HG02943 (cell line): ENCODE results near the gene MSL1.

Experiments
- ATAC-seq: cut with Tn5 transposase; IDR thresholded peaks from one replicate; pipeline ENCODE4 v1.9.1; 2021; ENCODE audit warnings: mild to moderate bottlenecking, low read depth, moderate library complexity; ENCODE audit not compliant: unreplicated experiment

MSL1 gene

DNA sequence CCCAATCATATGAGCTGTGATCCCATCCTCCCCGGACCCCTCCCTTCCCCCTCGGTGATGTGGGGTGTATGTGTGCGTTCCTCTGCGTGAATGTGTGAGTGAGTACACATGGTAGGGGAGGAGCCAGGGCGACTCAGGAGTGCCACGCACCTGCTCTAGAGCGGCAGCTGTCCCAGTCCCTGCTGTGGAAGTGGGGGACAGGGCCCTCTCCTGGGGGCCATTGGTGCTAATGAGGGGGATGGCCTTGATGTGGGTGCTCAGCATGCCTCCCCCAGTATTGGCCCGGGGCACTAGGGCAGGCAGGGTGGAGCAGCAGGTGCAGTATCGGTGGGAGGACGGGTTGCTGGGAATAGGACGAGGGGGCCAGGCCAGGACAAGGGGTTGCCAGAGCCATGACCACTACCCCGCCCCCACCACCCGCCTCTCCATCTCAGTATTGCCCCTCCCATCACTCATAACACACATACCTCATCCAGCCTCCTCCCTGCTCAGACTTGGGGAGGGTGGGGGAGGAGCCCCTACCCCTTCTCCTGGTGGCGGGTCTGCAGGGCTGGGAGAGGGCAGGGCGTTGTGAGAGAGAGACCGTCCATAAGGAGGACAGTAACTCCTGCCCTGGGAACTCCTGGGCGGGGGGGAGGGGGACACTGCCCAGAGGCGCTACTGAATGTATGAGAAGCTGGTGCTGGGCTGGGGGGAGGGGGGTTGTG lies 29.9 kb upstream of the MSL1 start:
- ATAC-seq: no peak

DNA sequence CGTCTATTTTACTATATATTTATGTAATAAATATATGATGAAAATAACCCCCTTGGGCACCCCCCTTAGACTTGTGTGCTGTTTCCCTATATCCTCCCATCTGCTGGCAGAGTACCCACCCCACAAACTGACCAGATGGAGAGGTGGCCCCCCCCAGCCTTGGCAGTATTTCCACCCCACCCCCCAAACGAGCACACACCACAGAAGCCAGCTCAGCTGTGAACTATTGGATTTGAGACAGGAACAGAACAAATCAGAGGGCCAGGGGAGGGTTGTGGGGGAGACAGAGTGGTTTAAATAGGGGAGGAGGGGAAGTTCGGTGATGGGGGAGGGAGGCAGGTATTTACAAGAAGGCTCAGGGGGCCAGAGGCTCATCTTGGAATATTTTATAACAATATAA lies 29.2 kb upstream of the MSL1 start:
- ATAC-seq: no peak

DNA sequence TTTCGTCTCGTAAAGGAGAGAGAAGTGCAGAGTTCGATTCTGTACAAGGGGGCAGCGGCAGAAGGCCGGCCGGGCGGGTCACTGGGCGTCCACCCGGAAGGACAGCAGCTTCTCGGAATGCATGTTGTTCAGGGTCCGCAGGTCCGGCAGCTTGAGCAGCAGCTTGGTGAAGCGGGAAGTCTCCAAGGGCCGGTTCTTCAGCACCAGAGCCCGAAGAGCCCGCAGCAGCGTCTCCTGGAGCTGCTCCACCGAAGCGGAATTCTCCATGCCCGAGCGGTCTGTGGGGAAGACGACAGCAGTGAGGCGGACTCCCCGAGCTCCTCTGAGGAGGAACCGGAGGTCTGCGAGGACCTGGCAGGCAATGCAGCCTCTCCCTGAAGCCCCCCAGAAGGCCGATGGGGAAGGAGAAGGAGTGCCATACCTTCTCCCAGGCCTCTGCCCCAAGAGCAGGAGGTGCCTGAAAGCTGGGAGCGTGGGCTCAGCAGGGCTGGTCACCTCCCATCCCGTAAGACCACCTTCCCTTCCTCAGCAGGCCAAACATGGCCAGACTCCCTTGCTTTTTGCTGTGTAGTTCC lies 28.7 kb upstream of the MSL1 start:
- ATAC-seq: no peak

DNA sequence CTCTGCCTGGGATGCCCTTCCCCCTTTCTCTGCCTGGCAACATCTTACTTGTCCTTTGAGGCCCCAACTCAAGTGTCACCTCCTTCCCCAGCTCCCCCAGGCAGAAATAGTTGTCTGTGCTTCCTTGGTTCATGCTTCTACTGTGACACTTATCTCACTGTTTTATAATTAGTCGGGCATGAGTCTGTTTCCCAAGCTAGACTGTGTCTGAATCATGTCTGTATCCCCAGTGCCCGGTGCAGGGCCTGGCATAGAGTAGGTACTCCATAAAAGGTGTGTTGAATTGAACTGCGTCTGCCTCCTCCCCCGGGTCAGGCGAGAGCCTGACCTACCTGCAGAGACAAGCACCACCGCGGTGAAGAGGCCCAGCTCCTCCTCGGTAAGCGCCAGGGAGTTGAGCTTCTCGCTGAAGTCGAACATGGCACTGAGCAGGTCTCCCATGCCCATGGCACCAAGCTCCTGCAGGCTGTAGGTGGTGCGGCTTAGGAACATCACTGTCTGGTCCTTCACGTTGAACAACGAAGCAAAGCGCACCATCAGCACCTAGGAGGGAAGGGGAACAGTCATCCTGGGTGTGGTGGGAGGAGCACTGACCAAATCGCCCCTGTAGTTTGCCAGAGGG lies 28.1 kb upstream of the MSL1 start:
- ATAC-seq: no peak

DNA sequence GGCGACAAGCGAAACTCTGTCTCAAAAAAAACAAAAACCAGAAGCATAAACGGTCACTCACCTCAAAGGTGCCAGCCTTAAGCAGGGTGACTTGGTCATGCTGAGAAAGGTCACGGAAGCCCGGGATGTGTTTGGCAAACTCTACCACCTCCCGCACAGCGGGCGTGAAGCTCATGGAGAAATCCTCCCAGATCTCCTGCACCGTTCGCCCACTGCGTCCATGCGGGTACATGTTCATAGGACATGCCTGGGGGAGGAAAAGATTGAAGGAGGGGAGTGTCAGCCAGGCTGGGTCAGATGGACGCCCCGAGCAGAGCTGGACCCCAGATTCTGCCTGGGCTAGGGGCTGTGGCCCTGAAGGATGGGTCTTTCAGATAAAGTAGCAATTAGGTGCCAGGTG lies 26.9 kb upstream of the MSL1 start:
- no peak for ATAC-seq

DNA sequence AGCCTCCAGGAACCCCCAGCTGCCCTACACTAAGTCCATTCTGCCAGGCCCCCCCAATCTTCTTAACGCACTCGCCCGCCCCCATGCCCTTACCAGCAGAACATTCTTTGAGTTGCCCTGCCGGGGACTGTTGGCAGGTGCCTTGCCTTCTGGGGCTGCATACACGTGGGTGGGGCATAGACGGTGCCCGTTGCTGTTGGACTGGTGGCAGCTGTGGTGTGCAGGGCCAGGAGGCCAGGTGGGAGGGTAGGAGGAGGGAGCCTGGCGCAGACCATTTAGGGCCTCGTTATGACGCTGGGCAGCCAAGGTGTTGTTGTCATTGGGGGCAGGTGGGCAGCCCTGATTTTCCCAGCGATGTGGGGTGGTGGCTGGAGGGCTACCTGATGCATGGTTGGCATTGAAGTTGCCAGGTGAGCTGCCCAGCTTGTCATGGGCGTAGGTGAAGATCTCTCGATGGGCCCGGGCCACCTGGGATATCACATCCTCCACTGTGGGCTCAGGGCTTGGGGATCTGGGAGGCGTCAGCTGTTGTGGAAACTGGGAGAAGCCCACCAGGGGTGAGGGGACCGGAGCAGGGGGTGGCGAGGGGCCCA lies 26.3 kb upstream of the MSL1 start:
- ATAC-seq: no peak

DNA sequence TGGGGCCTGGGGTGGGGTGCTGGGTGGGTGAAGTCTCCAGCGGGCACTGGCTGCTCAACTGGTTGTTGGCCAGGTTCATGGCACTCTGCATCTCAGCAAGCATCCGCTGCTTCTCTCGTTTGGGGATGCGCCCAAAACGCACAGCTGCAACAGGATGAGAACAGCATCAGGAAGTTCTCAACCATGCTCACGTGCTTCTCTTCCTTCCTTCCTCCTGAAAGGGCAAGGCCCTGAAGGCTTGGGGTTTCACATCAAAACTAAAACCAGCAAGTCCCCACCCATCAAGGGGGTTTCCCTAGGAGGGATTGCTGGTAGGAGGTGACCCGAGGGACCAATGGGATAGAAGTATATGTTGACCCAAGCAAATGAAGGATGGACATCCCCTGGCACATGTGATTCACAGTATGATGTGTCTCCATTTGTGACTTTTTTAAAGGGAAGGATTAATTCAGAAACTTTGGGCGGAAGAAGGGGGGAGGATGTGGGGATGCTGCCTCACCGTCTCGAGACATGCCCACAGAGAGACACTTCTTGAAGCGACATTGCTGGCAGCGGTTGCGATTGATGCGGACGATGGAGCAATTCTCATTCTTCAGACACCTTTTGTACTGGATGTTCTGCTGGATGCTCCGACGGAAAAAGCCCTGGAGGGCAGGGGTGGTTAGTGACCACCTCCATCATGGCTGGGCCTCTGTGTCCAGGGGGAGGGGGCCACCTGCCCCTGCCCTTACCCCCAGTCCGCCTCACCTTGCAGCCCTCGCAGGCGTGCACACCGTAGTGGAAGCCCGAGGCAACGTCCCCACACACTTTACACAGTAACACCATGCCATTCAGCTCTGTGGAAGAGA lies 25.6 kb upstream of the MSL1 start:
- ATAC-seq: peak; percentile 51

DNA sequence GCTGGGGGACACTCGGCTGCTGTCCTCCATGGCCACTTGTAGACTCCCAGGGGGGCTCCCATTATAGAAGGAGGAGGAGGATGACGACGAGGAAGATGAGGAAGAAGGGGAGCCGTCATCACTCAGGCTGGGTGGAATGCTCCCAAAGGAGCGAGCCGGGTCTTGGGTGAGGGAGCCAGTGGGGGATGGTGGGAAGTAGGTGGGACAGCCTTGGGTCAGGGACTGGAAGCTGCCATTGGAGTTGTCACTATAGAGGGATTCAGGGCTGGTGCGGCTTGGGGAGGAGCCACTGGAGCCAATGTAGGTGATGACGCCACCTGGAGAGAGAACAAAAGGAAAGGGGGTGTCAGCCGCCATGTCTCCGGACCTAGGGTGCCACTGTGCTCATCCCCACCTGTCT lies 24.7 kb upstream of the MSL1 start:
- ATAC-seq: no peak

DNA sequence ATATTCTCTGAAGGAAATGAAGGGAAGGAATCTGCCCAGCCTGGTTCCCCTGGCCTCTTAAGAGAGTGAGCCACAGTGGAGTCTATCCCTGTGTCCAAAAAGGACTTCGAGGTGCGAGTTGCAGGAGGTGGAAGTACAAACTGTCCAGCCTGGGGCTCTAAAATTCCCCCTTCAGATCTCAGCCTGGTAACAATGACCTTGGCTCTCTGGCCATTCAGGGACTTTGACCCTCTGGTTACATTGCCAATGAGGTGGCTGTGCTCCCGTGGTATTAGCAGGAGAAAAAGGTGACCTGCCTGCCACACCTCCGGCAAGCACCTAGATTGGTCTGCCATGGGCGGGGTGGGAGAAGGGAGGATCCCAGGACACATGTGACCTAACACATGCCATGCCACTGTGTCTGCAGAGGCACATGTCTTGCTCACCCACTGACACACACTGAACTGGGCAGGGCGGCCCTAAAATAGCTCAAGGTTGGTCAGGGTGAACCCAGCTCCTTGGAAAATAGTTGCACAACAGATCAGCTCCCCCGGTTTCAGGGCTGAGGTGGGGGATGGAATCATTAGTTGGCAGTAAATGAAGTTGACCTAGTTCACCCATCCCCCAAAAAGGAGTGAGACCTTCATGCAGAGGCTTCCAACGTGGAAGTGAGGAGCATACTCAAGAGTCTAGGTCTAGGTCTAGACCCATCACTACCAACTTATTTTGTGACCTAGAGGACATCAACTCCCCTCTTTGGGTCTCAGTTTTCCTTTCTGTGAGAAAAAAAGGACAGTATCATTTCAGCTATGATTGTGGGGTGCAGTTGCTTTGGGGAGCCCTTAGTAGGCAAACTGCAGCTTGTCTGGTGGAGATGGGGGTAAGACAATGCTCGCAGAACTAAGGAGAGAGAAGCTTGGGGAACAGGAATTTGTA lies 23.6 kb upstream of the MSL1 start:
- no peak for ATAC-seq

DNA sequence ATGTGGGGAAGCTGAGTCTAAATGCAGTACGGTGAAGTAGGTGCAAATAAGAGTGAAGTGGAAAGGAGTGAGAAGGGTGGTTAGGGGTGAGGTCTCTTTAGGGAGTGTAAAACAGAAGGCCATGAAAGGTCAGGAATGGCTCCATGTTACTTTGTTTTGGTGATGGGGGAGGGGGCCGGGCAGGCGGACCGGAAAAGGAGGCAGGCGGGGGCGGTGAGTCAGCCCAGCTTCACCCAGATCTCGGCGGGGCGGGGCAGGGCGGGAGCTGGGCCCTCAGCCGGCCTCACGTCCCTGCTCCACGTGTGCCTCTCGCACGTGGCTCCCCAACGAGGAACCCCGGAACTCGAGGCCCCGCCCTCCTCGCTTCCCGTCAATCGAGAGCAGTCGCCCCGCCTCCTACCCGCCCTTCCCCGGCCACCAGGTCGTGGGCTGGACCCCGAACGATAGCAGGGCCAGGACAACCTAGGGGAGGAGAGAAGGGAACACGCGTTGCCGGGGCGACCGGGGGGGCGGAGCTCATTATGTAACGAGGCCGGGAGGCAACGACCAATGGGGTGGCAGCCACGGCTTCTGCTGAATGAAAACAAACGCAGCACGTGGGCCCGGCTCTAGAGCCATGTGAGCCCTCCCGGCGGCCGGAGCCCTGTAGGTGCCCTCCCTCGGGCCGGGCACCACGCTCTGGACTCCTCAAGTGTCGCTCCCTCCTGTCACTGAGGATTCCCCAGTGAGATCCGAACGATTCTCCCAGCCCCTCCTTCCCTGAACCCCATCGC lies 22.7 kb upstream of the MSL1 start:
- peak; percentile 53 for ATAC-seq

DNA sequence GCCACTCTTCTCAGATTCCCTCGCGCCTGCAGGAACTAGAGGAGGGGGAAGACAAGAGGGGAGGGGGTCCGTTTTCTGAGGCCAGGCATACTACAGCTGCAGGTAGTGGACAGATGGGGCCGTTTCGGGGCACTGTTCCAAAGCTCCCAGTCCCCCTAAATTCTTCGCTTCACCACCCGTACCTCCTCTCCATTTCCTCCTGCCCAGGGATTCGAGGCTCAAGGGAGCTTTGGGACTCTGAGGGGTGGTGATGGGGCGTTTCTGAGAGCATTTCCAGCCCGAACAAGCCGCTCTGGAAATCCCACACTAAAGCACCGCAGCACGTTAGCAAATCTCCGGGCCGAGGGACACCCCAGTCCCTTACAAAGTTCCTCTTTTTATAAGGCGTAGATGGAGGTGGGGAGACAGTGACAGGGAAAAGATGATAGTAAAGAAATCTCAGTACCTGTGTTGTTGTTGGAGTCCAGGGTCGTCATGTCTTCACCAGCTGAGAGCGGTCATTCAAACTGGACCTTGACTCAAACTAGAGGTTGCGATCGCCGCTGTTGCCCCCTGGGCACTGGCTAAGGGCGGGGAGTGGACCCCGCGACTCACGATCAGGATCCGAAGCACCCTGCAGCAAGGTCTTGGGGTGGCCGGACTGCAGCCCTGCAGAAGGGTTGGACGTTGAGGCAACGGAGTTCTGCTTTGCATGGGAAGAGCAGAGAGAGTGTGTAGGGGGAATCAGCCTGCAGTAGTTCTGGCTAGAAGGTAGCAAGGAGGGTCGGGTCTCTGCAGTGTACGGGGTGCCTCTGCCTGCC lies 22.0 kb upstream of the MSL1 start:
- no peak for ATAC-seq

DNA sequence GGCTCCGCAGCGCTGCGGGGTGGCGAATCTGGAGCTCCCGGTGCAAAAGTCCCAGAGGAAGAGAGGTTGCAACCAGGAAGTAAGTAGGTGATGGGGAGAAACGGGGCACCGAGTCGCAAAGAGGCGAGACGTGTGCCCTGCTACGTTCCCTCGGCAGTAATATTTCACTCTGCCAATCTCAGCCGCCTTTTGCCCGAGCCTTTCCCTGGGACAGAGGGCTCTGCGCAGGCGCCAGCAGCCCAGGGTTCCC lies 21.4 kb upstream of the MSL1 start, which contains the start of gene NR1D1:
TSS of gene NR1D1 (minus strand) at position 171 of the 250 bp plus-strand sequence. CDS start 495 bp downstream, outside the sequence.
- ATAC-seq: no peak

DNA sequence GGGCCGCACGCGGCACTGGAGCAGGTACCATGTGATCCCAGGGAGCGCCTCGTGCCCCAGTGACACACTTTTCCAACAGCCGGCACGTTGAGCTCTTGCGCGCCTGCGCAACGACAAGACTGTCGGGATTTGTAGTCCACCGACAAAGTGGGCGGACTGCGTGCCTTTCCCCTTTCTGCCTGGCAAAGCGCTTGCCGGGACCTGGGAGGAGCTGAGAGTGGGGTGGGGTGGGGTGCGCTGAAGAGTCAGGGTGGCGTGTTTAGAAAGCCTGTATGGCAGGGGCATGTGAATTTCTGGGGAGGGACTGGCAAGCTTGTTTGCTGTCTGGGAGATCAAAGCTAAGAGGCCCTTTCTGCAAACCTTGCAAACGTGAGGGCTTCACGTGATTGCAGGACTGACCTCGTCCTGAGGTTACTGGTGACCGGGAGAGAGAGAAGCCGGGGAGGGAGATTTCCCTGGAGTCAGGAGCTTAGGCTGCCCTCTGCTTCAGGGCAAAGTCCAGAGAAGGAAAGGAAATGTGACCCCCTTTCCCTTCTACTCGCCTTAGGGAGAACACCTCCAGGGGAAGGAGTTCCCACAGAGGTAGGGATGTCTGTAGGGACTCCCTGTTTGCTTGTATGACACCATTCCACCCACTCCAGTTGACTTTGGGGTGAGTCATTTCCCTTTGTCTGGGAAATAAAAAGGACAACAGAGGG lies 21.0 kb upstream of the MSL1 start:
- no peak for ATAC-seq

DNA sequence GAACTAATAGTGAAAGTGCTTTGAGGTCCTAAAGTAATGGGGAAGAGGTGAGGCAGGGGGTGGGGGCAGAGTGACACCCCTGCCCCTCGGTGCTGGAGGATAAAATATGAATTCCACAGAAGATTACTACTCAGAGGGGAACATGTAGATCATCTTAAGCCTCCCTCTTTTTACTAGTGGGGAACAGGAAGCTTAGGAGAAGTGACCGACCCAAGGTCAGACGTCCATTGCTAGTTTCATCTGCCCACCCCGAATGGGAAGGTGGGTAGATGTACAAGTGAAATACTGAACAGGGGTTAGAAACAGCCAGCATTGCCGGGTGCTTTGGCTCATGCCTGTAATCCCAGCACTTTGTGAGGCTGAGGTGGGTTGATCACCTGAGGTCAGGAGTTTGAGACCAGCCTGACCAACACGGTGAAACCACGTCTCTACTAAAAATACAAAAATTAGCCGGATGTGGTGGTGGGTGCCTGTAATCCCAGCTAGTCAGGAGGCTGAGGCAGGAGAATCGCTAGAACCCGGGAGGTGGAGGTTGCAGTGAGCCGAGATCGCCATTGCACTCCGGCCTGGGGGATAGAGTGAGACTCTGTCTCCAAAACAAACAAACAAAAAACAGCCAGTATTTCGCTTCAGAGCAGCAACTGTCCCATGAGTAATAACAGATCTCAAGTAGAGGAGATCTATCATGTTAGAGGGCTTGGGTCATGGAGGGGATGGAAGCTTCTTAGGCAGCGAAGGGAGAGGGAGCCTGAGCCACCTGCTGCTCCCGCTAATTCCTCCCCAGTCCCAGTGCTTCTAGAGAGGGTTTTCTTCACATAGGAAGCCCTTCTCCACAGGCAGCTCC lies 20.2 kb upstream of the MSL1 start:
- ATAC-seq: no peak

DNA sequence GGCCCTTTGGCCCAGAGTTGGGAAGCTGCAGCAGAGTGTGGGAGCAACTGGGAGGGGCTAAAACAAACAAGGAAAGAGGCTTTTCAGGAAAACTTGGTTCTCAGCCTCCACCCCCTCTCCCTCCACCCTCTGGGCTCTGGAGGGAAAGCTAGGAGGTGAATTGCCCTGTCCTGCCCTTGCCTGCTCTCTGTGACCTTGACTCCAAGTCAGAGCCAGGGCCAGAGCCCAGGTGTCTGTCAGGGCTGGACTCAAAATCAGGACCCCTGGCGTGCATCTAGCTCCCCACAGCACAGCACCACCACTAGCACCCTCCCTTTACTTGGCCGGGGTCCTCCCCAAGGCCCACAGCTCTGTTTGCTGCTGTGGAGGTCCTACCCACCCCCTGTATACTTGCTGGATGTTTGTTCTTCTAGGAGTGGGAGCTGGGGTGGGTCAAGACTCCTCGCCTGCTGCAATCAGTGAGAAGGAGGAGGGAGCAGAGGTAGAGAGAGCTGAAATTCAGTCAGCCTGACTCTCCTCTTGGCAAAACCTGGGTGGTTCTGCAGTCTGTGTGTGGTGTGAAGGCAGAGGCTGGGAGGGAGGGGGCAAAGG lies 18.6 kb upstream of the MSL1 start:
- ATAC-seq: no peak

DNA sequence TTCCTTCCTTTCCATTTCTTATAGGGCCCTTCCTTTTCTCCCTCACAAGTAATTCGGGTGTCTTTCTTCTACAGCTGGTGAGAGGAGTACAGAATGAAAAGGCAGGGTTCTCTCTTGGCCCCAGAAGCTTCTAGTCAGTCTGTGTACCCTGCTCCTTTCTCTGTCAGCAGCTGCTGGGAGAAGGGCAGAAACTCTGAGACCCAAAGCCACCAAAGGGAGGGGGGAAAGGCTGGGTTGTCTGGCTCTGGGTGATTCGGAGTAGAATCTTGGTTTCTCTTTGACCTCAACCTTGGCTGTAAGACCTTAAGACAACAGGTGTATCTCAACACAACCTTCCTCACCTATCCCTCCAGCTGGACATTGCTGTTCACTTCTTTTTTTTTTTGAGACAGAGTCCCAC lies 18.1 kb upstream of the MSL1 start:
- ATAC-seq: no peak
